HG03060 (cell line): ENCODE data around the gene PLEKHA1.

Experiments used
- ATAC-seq: cut with Tn5 transposase; IDR thresholded peaks from one replicate; pipeline ENCODE4 v1.9.1; 2021; ENCODE audit warnings: low read depth, moderate number of reproducible peaks; ENCODE audit not compliant: unreplicated experiment

PLEKHA1 gene

DNA sequence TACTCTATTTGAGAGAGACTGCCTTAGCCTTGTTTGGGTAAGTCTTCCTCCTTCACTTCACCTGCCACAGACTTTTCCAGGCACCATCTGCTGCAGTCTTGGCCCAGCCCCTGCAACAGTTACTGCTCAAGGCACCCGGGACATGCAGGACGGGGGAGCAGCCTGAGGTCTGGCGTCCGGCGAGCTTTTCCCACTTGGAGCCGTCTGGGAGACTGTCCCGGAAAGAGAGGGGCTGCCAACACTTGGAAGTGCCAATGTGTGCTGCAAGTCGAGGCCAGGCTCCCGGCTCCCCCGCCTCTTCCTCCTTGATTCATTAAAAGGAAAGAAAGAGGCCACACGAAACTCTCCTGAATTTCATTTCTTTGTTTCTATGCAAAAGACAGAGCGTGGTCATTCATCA is 100.6 kb downstream of the PLEKHA1 start:
- ATAC-seq, result no peak

DNA sequence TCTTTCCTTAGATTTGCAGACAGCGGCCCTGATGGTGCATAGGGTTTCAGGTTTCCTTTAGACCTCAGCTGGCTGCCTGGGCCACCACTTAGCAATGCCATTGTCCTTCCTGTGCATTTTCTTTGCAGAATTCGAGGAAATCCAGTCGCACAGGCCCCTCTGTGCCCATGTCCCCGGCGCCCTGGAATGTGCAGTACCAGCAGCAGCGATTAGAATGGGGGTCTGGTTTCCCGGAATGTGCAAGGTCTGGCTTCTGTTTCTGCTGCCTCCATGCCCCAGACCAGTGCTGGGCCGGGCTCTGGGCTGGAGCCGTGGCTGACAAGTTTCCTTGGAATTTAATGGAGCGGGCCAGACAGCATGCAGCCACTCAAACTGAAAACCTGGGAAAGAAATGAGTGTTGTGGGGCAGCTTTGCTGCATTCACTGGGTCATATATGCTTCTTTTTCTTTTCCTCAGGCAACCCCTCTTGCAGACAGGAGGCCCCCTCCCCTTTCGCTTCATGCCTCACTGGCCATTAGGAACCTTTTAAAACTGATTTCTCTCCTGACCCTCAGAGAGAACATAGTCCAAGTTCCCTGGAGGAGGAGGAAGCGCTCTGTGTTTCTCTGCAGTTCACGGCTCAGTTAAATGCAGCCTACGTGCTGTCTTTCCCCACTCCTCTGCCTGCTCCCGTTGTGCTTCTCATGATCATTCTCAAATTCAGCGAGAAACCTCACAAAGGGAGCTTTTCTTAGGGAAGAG is 101.3 kb downstream of the PLEKHA1 start:
- ATAC-seq, result no peak

DNA sequence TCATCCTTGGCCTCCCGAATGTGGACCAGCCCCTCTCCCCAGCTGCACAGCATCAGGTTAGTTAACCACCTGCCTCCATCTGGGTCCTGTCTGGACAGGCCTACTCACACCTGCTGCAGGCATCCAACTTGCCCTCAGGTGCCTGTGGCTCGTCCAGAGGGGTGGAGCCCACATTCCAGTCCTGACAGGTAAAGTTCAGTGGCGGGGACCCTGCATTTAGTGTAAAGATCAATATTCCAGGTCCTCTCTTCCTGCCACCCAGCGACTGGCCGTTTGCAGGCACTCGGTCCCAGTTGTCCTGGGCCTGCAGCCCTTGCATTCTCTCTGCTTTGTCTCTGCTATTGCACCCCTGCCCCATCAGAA is 101.8 kb downstream of the PLEKHA1 start:
- ATAC-seq, result no peak

DNA sequence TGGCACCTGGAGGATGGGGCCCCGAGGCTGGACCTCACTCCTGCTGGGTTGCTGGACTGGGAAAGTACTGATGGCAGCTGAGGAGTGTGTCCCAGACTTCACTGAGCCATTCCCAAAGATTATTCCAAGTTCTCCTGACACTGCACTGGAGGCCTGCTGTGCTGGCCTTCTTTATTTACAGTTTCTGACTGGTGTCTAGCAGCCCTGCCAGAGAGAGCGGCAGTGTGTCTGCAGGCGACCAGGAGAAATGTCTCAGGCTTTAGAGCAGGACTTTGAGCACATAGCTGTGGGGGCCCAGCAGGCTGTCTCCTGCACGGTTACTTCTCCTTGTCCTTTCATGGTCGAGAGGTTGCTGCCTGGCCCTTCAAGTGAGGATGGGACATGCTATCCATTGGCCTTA is 102.9 kb downstream of the PLEKHA1 start:
- ATAC-seq, result no peak

DNA sequence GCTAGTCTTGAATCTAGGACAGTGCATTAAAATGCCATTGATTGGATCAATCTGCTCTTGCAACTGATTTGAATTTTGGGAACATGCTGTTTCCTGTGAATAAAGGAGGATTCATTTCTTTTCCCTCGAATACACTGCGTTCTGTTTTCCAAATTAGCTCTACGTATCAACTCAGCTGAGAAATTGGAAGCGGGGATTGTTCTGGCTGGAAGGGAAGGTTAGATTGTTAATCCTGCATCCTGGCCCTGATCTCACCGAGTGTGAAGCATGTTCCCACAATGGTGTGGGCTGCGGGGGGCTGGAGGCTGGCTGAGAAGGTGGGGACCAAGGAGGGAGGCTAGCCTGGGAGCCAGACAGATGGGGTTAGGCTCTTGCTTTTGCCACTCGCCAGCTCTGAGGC is 104.5 kb downstream of the PLEKHA1 start:
- no peak for ATAC-seq

DNA sequence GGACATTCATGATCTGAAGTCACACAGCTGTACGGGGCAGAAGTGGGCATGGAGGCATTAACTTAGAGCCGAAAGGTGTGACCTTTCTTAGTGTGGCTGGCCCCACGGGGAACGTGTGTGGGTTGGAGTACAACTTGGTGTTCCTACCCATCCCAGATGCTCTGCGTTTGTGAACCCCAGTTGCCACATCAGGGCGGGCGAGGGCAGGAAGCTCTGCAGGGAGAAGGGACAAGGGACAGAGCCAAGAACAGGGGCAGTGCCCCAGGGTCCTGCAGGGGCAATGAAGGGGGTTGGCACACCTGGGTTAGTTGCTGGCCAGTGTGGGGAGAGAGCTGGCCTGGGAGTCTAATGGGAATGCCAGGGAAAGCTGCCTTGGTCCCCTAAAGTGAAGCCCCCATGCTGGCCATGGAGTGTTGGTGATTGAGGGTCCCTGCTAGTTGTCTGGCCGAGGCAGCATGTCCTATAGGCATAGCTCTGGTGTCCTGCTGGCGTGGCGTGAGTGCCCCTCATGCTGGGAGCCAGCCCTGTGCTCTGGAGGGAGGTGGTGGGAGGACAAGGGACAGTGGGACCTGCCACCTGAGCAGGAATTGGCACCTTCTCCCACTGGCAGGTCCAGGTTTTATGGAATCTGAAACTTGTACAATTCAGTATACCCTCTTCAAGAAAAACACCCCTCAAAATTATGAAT is 105.8 kb downstream of the PLEKHA1 start:
- ATAC-seq, result no peak

DNA sequence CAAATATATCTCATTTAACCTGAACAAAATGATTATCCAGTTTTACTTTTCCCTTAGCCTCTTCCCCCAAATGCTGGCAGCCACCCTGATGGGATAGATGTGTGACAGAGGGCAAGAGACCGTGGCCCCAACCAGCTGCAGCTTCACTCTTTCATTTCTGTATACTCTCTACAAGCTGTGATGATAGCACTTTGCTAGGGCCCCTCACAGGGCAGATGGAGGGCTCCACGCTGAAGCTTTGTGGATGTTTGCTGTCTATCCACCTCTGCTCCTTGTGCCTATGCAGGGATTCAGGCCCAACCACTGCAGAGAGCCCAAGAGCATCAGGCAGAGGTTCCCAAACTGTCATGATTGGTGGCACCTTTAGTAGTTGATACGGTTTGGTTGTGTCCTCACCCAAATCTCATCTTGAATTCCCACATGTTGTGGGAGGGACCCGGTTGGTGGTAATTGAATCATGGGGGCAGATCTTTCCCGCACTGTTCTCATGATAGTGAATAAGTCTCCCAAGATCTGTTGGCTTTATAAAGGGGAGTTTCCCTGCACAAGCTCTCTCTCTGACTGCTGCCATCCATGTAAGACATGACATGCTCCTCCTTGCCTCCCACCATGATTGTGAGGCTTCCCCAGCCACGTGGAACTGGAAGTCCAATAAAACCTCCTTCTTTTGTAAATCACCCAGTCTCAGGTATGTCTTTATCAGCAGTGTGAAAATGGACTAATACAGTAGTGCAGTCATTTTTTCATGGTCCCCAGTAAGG is 107.0 kb downstream of the PLEKHA1 start:
- no peak for ATAC-seq
